ENCODE results near the gene IL5. TPM values are rescaled to one million over a fixed set of nuclear protein-coding genes. Genes with fewer than 3 reads are reported as not detected.
"Not testable (repeated sequence)": the region's sequence is repeated elsewhere in the genome, so short reads cannot be mapped to it uniquely, and the experiment has no call there.

The IL5 gene
- total RNA-seq, 6 experiments from 2014 or later = not detected

DNA sequence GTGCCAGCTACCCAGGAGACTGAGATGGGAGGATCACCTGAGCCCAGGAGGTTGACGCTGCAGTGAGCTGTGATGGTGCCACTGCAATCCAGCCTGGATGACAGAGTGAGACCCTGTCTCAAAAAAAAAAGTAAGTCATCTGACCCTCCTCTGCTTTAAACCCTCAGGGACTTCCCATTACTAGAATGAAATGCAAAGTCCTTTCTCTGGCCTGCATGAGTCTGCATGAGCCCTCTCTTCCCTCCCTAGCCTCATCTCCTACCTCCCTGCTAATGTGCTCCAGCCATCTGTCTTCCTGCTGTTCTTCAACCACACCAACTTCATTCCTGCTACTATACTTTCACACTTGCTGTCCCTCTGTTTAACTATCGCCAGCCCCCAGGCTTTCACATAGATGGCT is 15.3 kb downstream of the IL5 start:
- Mint-ChIP-seq H3K4me1 (ENCODE audit: low read depth) (peaks cover 9% of the 10 kb centered on the region), H3K27ac (no peak overlapping the region), H3K36me3 (ENCODE audit: low read depth) (no peaks in the 10 kb centered on the region), H3K27me3 (ENCODE audit: insufficient read depth) (peaks cover 28% of the 10 kb centered on the region), H3K9me3 (no peaks in the 10 kb centered on the region), H3K4me3 (no peak overlapping the region)
- no peak for DNase-seq
- TF ChIP-seq, protein P1, sequence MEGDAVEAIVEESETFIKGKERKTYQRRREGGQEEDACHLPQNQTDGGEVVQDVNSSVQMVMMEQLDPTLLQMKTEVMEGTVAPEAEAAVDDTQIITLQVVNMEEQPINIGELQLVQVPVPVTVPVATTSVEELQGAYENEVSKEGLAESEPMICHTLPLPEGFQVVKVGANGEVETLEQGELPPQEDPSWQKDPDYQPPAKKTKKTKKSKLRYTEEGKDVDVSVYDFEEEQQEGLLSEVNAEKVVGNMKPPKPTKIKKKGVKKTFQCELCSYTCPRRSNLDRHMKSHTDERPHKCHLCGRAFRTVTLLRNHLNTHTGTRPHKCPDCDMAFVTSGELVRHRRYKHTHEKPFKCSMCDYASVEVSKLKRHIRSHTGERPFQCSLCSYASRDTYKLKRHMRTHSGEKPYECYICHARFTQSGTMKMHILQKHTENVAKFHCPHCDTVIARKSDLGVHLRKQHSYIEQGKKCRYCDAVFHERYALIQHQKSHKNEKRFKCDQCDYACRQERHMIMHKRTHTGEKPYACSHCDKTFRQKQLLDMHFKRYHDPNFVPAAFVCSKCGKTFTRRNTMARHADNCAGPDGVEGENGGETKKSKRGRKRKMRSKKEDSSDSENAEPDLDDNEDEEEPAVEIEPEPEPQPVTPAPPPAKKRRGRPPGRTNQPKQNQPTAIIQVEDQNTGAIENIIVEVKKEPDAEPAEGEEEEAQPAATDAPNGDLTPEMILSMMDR (IDR thresholded peaks at IDR 0.05) = no peak

DNA sequence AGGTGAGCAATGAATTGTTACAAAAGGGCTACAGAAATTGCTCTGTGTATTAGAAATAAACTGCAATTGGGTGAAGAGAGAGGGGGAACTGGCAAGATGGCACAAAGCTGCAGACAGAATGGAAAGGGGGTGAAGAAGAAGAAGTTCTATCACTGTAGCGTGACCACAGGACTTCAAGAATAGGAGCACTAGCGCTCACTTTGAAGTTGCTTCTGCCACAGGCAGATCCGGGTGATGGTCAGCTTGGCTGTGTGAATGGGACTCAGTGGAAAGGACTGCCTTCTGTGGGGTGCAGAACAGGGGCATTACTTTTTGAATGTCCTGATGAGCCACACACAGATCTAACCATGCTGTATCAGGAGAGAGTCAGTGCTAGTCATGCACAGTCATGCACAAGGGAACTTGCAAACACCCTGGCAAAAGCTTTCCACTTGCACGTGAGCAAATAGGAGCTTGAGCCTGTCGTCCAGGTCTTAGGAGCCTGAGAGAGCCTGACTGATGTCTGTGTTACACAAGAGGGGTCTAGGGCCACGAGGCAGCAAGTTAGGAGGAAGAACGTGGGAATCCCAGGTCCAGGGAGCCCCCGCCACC is 16.3 kb downstream of the IL5 start:
- Mint-ChIP-seq H3K27me3 (ENCODE audit: insufficient read depth) (peaks cover 25% of the 10 kb centered on the region), H3K36me3 (ENCODE audit: low read depth) (no peaks in the 10 kb centered on the region), H3K4me1 (ENCODE audit: low read depth) (peaks cover 9% of the 10 kb centered on the region), H3K27ac (no peak overlapping the region), H3K4me3 (no peak overlapping the region; the same call in 1 of the 2 replicates), H3K9me3 (no peaks in the 10 kb centered on the region)
- peak; percentile 10 for DNase-seq
- TF ChIP-seq, protein P1 (IDR thresholded peaks at IDR 0.05) = peak; percentile 32

DNA sequence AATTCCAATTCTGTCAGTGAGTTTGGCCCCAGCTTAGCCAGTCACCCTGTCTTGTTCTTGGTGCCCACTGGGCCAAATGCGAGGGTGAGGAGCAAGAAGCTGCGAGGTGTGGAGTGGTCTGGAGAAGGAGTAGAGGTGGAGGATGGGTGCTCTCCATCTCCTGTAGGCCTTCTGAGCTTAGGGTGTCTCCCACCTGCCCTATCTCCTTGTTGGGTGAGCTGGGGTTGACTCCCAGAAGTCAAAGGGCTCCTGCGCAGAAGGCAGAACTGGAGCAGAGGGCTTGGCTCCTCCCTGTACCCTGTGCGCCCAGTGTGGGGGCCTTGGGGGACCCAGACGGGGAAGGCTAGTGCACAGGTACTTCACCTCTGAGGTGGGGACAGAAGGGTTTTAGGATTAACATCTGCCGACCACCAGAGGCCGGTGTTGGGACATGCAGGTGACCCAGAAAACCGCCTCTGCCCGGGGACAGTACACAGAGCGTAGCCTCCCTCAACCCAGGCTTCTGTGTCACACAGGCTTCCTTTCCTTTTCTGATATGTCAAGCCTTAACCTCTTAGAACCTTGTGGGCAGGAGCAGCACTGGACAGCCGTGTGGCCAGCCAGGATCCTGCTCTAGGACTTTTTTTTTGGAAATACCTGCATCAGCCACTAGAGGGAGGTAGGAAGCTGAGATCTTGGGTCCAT is 16.9 kb downstream of the IL5 start:
- DNase-seq = peak; percentile 31
- peaks cover 19% of the 10 kb centered on the region for H3K27me3 Mint-ChIP-seq (ENCODE audit: insufficient read depth)
- TF ChIP-seq, protein P1 (IDR thresholded peaks at IDR 0.05) = peak; percentile 95
- H3K4me1 Mint-ChIP-seq (ENCODE audit: low read depth) = peaks cover 9% of the 10 kb centered on the region
- H3K4me3 Mint-ChIP-seq = no peak overlapping the region; the same call in 1 of the 2 replicates
- peaks cover 2% of the 10 kb centered on the region; the same call in 1 of the 2 replicates for H3K9me3 Mint-ChIP-seq
- H3K36me3 Mint-ChIP-seq (ENCODE audit: low read depth) = no peaks in the 10 kb centered on the region
- no peak overlapping the region for H3K27ac Mint-ChIP-seq

DNA sequence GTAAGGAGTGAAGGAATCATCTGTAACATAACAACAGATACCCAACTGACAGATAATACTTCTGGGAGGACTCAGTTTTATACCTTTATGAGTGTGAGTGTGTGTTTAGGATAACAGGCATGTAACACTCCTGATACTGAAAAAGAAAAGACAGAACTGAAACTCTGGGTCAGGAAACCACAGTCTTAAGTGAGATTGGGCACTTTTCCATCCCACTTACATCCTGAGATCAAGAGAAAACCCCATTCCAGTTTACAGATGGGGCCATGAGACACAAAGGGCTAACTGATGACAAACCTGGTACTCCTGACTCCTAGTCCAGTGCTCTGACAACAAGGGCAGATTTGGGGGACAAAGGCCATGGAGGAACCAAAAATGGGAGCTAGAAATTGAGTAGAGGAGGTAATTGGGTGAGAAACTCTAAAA is 18.0 kb downstream of the IL5 start:
- Mint-ChIP-seq H3K27me3 (ENCODE audit: insufficient read depth) (peaks cover 19% of the 10 kb centered on the region), H3K9me3 (peaks cover 13% of the 10 kb centered on the region; the same call in 1 of the 2 replicates), H3K4me3 (no peak overlapping the region), H3K36me3 (ENCODE audit: low read depth) (0 out of 2 replicates have a peak, but pooled peaks cover 3% of the 10 kb centered on the region), H3K27ac (no peak overlapping the region), H3K4me1 (ENCODE audit: low read depth) (peaks cover 9% of the 10 kb centered on the region)
- DNase-seq = no peak
- TF ChIP-seq, protein P1 (IDR thresholded peaks at IDR 0.05) = no peak

DNA sequence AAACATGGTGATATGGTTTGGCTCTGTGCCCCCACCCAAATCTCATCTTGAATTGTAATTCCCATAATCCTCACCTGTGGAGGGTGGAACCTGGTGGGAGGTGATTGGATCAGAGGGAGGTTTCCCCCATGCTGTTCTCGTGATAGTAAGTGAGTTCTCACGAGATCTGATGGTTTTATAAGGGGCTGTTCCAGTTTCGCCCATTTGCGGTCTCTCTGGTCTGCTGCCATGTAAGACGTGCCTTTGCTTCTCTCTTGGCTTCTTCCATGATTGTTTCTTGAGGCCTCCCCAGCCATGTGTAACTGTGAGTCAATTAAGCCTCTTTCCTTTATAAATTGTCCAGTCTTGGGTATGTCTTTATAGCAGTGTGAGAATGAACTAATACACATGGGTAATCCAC is 18.4 kb downstream of the IL5 start:
- H3K4me3 Mint-ChIP-seq; H3K36me3 Mint-ChIP-seq (ENCODE audit: low read depth); H3K4me1 Mint-ChIP-seq (ENCODE audit: low read depth); DNase-seq; H3K27ac Mint-ChIP-seq: not testable (repeated sequence)
- peaks cover 15% of the 10 kb centered on the region; the same call in 1 of the 2 replicates for H3K9me3 Mint-ChIP-seq
- peaks cover 23% of the 10 kb centered on the region for H3K27me3 Mint-ChIP-seq (ENCODE audit: insufficient read depth)

DNA sequence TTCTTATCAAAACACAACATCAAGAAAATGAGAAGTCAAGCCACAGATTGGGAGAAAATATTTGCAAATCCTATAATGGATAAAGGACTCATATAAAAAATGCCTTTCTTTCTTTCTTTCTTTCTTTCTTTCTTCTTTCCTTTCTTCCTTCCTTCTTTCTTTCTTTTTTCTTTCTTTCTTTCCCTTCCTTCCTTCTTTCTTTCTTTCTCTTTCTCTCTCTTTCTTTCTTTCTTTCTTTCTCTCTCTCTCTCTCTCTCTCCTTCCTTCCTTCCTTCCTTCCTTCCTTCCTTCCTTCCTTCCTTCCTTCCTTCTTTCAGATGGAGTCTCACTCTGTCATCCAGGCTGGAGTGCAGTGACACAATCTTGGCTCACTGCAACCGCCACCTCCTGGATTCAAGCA is 21.3 kb downstream of the IL5 start:
- H3K27ac Mint-ChIP-seq; DNase-seq; H3K36me3 Mint-ChIP-seq (ENCODE audit: low read depth); H3K4me1 Mint-ChIP-seq (ENCODE audit: low read depth); H3K4me3 Mint-ChIP-seq: not testable (repeated sequence)
- Mint-ChIP-seq H3K27me3 (ENCODE audit: insufficient read depth) (peaks cover 23% of the 10 kb centered on the region), H3K9me3 (peaks cover 15% of the 10 kb centered on the region; the same call in 1 of the 2 replicates)

DNA sequence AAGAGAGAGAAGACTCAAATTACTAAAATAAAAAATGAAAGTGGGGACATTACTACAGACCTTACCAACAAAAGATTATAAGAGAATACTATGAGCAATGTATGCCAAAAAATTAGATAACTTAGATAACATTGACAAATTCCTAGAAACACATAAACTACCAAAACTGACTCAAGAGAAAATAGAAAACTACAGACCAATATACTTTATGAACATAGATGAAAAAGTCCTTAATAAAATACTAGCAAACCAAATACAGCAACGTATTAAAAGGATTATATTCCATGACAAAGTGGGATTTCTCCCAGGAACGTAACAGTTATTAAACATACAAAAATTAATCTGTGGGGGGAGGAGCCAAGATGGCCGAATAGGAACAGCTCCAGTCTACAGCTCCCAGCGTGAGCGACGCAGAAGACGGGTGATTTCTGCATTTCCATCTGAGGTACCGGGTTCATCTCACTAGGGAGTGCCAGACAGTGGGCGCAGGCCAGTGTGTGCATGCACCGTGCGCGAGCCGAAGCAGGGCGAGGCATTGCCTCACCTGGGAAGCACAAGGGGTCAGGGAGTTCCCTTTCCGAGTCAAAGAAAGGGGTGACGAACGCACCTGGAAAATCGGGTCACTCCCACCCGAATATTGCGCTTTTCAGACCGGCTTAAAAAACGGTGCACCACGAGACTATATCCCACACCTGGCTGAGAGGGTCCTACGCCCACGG is 29.5 kb downstream of the IL5 start:
- not testable (repeated sequence) for H3K27me3 Mint-ChIP-seq (ENCODE audit: insufficient read depth); DNase-seq; H3K27ac Mint-ChIP-seq; H3K4me3 Mint-ChIP-seq; H3K36me3 Mint-ChIP-seq (ENCODE audit: low read depth)
- H3K9me3 Mint-ChIP-seq = peaks cover 23% of the 10 kb centered on the region
- H3K4me1 Mint-ChIP-seq (ENCODE audit: low read depth) = peaks cover 21% of the 10 kb centered on the region

Measured in HFFc6 (cell line).